NCI-H2196 treated with DMSO at 0.1 percent for 48 hours (cell line): Measurements from ENCODE around the gene EPS8L1.
A peak's percentile ranks its signal among the peaks of the same experiment; 100 is the strongest.

ENCODE experiments used
- DNase-seq: peaks from one replicate; lab custom pipeline; 2025; ENCODE audit not compliant: unreplicated experiment; lab: John Stamatoyannopoulos, UW

The EPS8L1 gene

DNA sequence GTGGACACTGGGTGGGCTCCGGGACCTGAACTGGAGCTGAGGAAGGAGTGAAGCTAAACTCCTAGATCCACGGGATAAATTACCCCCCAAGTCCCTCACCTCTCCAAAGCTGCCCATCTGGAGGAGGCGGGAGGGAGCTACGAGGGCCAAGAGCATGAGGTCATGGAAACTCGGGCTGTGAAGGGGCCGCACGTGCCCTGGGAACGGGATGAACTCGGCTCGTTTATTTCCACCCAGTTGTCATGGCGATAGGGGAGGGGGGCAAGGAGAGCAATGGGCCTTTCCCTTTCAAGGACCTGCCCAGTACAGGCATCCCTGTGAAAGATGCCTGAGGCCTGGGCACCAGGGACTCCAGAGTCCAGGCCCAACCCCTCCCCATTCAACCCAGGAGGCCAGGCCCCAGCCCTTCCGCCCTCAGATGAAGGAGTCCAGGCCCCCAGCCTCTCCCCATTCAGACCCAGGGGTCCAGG, 37.9 kb downstream of the EPS8L1 start:
- peak; percentile 50 for DNase-seq

DNA sequence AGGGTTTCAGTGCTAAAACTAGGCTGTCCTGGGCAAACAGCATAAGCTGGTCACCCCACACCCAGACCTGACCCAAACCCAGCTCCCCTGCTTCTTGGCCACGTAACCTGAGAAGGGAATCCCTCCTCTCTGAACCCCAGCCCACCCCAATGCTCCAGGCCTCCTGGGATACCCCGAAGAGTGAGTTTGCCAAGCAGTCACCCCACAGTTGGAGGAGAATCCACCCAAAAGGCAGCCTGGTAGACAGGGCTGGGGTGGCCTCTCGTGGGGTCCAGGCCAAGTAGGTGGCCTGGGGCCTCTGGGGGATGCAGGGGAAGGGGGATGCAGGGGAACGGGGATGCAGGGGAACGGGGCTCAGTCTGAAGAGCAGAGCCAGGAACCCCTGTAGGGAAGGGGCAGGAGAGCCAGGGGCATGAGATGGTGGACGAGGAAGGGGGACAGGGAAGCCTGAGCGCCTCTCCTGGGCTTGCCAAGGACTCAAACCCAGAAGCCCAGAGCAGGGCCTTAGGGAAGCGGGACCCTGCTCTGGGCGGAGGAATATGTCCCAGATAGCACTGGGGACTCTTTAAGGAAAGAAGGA, 39.0 kb downstream of the EPS8L1 start:
- no peak for DNase-seq

DNA sequence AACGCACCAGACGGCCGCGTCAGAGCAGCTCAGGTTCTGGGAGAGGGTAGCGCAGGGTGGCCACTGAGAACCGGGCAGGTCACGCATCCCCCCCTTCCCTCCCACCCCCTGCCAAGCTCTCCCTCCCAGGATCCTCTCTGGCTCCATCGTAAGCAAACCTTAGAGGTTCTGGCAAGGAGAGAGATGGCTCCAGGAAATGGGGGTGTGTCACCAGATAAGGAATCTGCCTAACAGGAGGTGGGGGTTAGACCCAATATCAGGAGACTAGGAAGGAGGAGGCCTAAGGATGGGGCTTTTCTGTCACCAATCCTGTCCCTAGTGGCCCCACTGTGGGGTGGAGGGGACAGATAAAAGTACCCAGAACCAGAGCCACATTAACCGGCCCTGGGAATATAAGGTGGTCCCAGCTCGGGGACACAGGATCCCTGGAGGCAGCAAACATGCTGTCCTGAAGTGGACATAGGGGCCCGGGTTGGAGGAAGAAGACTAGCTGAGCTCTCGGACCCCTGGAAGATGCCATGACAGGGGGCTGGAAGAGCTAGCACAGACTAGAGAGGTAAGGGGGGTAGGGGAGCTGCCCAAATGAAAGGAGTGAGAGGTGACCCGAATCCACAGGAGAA, 39.9 kb downstream of the EPS8L1 start:
- DNase-seq, result no peak

DNA sequence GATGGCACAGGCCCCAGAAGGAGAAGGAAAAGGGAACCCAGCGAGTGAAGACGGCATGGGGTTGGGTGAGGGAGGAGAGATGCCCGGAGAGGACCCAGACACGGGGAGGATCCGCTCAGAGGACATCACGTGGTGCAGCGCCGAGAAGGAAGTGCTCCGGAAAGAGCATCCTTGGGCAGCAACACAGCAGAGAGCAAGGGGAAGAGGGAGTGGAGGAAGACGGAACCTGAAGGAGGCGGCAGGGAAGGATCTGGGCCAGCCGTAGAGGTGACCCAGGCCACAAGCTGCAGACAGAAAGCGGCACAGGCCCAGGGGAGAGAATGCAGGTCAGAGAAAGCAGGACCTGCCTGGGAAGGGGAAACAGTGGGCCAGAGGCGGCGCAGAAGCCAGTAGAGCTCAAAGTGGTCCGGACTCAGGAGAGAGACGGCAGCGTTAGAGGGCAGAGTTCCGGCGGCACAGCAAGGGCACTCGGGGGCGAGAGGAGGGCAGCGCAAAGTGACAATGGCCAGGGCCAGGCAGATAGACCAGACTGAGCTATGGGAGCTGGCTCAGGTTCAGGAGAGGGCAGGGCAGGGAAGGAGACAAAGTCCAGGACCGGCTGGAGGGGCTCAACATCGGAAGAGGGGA, 40.7 kb downstream of the EPS8L1 start:
- no peak for DNase-seq

DNA sequence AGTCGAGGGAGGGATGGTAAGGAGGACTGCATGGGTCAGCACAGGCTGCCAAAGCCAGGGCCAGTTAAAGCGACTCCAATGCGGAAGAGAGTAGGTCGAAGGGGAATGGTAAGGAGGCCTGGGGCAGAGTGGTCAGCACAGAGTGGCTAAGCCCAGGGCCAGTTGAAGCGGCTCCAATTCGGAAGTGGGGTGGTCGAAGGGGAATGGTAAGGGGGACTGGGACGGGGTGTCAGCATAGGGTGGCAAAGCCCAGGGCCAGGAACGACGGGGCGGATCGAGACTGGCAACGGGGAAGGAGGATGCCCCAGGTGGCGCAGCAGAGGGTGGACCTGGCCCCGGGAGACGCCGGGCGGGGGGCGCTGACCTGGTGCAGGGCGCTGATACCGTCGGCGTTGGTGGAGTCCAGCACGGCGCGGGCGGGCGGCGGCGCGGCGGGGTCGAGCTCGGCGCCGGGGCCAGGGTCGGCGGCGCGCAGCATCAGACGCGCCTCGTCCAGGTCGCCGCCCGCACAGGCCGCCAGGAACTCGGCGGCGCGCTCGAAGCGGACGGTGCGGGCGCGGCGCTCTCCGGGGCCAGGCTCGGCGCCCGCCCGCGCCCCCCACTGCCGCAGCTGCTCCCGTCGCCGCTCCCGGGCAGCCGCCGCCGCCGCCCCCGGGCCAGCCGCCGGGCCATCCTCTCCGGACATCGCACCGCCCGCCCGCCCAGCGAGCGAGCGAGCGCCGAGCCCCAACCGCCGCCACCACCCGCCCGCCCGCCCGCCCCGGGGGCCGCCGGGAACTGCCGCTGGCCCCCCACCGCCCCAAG, 41.4 kb downstream of the EPS8L1 start, which contains the start of gene PPP1R12C:
Gene PPP1R12C, minus strand, starts transcription at position 779 of the 804 bp plus-strand sequence. Its CDS starts 94 bp downstream, at position 685.
- DNase-seq, result no peak

DNA sequence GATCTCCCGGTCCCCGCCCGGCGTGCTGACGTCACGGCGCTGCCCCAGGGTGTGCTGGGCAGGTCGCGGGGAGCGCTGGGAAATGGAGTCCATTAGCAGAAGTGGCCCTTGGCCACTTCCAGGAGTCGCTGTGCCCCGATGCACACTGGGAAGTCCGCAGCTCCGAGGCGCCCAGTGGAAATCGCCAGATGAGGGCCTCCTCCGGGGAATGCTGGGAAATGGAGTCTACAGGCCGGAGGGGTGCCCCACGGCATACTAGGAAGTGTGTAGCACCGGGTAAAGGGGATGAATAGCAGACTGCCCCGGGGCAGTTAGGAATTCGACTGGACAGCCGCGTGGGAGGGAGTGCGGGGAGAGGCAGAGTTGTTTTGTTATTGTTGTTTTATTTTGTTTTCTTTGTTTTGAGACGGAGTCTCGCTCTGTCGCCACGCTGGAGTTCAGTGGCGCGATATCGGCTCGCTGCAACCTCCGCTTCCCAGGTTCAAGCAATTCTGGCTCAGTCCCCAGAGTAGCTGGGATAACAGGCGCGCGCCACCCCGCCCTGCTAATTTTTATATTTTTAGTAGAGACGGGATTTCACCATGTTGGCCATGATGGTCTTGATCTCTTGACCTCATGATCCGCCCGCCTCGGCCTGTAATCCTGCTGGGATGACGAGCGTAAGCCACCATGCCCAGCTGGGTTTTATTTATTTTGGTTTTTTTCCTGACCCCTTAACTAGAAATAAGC, 42.2 kb downstream of the EPS8L1 start:
- peak; percentile 96 for DNase-seq

DNA sequence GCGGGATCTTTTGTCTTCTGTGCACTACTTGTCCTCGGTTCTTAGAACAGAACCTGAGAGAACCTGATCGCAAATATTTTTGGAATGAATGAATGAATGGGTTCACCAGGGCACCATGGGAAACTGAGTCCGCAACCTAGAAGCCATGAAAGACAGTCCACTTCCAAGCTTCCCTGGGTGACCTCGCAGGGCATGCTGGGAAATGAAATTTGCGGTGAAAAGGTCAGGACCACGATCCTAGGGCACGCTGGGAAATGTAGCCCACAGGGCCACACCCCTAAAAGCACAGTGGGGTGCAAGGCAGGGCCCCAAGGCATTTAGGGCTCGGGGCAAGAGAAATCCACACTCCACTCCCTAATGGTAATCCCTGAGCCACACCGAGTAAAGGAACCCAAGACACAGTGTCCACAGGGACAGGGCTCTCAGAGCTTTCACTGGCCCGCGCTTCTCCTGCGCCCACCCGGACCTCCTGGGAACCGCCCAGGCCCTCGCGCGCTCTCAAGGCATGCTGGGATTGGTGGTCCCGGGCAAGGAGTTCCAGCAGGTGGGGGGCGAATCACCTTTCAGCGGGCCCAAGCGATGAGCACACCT, 42.8 kb downstream of the EPS8L1 start:
- no peak for DNase-seq

DNA sequence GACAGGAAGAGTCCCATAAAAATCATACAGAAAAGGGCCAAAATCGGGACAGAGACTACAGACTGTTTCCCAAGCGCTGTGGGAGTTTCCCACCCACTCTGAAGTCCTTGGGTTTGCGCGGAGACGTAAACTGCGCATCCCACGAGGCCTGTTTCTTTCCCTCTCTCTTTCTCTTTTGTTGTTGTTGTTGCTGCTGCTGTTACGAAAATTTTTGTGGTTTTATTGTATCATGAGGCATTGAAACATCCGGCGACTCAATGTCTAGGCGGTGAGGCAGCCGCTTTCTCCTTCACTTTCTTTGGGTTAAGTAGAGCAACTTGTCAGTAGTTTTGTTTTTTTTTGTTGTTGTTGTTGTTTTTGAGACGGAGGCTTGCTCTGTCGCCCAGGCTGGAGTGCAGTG, 43.4 kb downstream of the EPS8L1 start:
- no peak for DNase-seq

DNA sequence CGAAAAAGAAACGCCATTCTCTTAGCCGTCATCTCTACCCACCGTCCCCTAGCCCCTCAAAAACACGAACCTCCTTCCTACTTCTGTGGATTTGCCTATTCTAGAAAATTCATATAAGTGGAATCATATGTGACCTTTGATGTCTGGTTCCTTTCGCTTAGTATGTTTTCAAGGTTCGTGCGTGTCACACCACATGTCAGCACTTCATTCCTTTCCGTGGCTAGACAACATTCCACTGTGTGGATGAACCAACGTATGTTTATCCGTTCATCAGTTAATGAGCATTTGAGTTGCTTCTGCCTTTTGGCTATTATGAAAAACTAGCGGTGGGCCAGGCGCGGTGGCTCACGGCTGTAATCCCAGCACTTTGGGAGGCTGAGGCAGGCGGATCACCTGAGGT, 55.8 kb downstream of the EPS8L1 start:
- DNase-seq, result no peak

DNA sequence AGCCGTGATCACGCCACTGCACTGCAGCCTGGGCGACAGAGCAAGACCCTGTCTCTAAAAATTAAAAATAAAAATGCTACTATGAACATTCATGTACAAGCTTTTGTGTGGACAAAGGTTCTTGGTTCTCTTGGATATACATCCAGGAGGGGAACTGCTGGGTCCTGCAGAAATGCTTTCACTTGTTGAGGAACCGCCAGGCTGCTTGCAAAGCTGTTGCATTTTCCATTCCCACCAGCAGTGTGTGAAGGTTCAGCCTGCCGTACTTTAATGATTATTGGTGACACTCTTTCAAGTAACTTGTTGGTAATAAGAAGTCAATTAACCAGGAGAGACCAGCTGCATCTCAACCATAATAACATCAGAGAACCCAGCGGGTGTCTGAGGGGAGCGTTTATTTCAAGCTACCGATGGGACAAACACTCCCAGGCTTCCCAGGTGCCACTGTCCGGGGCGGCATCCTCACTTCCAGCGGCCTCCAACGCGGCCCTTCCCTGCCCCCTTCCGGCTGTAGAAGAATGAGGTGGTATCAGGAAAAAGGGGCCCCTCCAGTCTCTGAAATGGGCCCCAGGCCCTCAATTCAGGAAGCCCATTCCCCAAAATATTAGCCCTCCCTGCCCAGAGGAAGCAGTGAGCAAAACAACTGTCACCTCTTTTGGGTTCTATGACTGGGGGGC, 56.9 kb downstream of the EPS8L1 start:
- DNase-seq, result no peak

DNA sequence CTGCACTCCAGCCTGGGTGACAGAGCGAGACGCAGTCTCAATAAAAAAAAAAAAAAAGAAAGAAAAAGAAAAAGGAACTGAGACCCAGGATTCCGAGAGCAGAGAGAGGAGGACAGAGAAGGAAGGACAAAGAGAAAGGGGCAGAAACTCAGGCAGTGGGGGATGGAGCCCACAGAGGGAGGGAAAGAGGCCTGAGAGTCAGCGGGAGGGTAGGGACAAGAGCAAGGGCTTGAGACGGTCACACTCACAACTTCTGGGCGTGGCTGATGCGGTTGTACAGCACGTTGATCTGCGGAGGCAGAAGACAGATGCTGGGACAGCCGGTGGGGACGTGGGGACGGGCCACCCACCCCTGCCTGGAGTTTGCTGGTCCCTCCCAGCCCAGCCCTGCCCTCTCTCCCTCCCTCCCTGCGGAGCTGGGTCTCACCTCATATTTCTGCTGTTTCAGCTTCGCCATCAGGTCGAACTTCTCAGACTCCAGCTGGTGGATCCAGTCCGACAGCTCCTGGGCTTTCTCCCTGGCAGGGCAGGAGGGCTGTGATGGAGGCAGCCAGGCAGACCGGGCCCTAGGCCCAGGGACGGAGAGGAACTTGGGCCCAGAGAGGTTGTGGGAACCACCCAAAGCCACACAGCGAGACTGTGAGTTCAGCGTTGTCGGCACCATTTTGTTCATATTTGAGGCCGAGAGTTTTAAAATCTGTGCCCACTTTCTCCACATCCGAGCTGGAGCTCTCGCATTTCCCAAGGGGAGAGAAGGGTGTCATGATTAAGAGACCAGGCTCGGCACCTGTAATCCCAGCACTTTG, 58.2 kb downstream of the EPS8L1 start:
- DNase-seq, result no peak

DNA sequence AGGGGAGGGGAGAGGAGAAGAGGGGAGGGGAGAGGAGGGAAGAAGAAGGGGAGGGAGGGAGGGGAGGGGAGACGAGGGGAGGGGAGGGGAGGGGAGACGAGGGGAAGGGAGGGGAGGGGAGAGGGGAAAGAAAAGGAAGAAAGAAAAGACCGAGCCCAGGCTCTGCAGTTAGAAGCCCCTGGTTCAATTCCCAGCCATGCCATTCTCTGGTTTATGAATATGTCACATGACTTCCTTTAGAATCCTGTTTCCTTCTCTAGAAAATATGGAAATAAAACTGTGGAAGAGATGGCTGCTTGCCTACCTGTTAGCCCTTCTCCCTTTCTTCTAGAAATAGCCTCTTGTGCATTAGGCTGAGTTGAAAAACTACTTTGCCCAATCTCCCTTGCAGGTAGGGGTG, 59.1 kb downstream of the EPS8L1 start:
- no peak for DNase-seq

DNA sequence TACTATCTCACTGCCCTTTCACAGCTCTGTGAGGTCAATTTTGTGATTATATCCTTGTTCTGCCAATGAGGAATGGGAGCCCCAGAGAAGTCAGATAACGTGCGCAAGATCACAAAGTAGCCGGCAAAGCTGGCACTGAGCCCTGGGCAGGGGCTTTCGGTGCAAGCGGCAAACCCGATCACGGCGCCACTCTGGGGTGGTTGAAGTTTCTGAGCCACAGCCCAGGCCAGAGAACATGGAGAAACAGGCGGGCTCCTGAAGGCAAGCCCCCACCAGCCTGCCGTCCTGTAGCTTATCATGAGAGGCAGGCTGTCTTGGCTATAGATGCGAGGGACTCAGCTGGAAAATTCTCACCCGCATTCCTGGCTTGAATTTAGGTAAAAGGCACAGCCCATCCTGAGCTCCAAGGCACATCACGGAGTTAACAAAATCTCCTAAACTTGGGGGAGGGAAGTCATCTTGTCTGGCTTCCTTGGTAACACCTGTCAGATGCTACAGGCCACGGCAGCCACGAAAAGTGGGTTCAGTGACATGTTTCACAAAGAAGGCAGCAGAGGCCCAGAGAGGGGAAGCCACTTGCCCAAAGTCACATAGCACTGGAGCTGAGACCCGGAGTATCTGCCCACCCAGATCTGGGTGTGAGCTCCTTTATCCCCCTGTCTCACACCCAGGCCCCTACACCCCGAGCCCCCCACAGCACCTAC, 60.9 kb downstream of the EPS8L1 start:
- DNase-seq, result no peak
